Kidney glomerular epithelial cell (primary cell): ENCODE data around the gene MRPS5.
A peak's percentile ranks its signal among the peaks of the same experiment; 100 is the strongest.
"Not testable (repeated sequence)": the region's sequence is repeated elsewhere in the genome, so short reads cannot be mapped to it uniquely, and the experiment has no call there.

Experiments
- DNase-seq: peaks from one replicate; lab custom pipeline; 2025; lab: John Stamatoyannopoulos, UW

MRPS5 gene

DNA sequence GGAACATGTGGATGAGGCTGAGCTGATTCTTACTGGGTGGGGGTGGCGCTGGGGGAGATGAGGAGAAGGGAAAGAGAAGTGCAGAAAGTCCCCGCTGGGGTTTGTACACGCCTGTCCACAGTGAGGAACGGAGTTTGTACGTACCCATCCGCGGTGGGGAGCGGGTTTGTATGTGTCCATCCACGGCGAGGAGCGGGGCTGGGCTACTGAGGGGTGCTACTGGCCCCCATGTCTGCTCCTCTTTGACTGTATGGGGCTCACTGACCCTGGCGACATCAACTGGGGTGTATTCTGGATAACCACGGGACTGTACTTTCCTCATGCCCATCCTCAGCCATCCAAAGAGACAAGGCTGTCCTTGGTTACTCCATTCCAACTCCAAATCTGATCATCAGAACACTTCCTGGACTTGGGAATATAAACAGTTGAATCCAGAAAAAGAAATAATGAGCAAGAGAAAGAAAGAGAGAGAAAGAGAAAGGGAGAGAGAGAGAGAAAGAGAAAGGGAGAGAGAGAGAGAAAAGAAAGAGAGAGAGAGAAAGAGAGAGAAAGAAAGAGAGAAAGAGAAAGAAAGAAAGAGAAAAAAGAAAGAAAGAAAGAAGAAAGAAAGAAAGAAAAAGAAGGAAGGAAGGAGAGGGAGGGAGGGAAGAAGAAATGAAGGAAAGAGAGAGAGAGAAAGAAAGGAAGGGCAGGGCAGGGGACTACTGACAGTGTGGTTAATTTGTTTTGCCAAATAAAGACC, 75.1 kb downstream of the MRPS5 start:
- DNase-seq, result no peak

DNA sequence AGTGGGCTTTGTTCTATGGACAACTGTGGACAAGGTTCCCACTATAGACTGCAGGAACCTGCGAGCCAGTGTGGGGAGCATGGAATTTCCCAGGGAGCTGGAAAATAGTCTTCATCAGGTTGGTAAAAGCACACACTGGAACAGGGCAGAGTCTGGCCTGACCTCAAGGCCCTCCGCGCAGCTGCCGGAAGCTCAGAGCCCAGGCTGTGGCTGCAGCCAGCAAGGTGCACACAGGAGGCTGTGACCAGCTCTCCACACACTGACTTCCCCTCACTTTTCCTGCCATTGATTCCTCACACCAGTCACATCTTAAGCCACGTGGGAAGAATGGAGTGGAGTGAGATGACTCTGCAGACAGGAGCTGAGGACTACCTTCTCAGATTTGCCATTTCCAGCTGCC, 77.0 kb downstream of the MRPS5 start:
- no peak for DNase-seq

DNA sequence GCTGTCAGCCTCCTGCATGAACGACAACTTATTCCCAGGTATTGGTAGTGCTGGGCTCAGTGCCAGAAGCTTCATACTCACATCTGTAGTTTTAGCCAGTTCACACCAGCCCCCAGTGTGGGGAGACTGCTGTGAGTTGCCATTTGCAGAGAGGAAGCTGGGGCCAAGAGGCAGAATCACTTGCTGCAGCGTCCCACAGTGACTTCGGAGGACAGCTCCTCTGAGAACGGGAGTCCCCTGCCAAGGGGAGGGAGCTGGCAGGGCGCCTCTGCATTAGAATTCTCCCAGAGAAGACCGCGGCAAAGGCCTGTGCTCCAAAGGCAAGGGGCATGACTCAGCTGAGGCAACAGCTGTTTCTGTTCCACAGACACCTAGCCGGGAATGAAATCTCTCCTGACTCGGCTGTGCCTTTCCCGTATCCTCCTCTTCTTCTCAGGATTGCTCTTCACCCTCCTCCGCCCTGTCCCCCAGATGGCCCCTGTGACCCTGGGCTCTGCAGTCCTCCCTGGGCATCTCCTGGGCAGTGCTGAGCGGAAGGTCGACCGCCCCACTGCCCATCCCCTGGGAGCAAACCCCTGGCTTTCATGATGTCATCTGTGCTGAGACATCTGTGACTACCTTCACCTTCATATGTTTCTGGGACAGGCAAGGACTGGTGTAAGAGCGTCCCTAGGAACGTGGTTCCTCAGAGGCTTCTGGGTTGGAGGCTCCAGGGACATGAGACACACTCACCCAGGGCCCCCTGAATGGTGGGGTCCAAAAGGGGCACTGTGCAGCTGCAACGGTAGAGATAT, 78.1 kb downstream of the MRPS5 start:
- peak; percentile 76 for DNase-seq

DNA sequence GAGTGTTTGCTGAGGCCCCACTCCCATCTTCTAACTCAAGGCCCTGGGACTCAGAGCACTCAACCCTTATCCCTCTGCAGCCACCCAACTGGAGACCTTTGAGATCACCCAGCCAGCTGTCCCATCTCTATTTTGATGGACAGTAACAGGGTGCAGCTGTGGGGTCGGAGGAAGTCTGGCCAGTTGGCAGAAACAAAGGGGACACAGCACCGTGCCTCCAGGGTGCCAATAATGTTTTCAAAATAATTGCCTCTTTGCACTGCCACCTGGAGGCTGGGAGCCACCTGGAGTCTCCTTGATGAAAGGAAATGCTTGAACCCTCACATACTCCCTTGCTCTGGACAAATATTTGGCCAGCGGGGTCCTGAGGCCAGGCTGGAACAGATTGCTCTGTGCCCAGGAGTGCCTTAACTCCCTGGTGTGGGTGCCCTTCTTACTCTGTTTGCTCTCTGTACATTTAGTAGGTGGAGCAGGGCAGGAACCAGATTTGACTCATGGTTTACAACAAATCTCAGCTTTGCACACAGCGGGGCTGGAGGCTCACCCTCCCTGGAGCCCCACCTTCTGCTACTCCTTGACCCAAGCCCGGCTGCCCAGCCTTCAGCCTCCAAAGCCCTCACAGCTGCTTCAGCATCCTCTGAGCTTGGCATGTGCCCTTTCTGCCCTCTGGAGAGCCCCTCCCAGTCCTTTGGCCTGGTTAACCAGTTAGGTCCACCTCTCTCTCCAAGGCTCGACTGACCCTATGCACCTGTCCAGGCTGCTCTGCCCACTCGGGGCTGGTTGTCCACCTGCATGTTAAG, 78.9 kb downstream of the MRPS5 start:
- no peak for DNase-seq

DNA sequence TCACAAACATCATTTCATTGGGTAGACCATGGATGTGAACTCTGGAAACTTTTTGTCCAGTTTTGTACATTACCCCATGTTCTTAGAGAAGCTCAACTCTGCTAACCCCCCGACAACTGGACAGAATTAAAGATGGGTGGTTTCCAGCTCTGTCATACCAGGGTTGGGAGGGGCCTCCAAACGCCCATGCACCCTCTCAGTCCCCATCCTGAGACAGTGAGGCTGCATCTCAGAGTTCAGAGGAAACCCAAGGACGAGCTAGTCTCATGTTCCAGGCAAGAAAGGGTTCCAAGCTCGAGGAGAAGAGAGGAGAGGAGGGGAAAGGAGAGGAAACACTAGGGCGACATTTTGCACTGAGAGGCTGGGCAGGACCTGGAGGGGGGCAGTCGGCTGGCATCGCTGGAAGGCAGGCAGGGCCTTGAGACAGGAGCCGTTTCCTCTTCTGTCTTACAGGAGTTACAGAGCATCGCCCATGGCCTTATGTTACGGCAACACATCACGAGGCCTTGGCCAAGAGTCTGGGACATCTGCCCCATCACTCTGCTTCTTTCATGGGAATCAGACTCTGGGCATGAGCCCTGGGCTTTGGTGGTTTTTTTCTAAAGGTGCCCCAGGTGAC, 79.7 kb downstream of the MRPS5 start:
- no peak for DNase-seq

DNA sequence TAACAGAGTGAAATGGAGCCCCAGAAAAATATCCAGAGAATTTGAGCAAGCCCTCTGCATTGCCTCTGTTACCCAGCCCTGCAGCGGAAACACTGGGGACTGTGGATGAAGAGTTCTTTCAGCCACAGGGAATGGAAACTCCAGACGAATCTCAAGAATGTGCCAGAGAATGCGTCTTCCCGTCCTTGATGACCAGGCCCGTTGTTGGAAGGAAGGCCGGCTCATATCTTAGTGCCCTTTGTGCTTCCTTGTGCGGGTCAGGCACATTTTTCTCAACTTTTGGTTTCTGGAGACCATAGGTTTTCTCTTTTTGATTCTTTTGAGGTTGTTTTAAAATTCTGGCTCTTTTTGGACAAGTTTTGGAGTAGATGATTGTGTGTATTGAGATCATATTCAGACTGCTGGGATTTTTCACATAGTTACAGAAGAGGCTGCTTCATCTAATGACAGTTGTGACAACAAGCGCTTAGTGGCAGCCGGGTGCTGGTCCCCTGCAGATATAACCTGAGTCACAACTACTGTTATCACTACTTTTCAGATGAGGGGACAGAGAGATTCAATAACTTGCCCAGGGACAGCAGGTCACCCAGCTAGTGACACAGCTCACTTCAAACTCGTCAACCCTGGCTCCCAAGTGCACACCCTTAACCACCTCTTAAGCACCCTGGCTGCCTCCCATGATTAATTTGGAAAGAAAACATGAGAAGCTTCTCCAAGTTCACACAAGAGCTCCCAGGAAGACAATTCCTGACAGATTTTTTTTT, 80.4 kb downstream of the MRPS5 start:
- DNase-seq, result no peak

DNA sequence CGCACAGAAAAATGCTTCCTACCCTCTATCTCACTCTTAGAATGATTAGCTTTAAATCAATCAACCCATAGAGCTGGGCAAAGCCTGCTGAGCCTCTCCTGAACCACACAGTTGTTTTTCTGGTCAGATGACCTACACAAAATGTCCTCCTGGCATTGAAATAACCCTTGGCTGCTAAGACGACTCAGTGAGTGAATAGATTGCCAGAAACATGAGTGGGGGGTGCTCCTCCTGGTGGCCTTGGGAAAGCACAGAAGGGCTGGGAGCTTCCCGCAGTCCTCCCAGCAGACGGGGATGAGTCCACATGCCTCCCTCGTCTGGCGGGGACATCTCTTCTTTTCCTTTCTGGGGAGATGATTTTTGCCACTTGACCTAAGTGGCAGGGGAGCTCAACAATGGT, 81.2 kb downstream of the MRPS5 start:
- no peak for DNase-seq

DNA sequence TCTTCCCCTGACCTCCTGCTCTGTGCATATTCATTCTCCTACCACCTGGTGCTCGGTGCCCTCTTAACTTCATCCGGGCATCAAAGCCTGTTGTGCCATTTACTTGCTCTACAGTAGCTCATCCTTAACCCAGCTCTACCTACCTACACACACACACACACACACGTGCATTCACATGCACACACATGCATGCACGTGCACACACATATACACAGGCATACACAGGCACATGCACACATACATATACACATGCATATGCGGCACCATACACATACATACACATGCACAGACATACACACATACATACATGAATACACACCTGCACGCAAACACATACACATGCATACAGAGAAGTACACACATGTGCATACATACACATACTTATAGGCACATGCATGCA, 81.6 kb downstream of the MRPS5 start:
- DNase-seq, result no peak

DNA sequence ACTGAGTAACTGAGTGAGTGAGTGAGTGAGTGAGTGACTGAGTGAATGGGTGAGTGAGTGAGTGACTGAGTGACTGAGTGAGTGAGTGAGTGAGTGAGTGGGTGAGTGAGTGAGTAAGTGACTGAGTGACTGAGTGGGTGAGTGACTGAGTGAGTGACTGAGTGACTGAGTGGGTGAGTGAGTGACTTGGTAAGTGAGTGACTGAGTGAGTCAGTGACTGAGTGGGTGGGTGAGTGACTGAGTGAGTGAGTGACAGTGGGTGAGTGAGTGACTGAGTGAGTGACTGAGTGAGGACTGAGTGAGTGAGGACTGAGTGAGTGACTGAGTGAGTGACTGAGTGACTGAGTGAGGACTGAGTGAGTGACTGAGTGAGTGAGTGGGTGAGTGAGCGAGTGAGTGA, 82.2 kb downstream of the MRPS5 start:
- DNase-seq, result no peak

DNA sequence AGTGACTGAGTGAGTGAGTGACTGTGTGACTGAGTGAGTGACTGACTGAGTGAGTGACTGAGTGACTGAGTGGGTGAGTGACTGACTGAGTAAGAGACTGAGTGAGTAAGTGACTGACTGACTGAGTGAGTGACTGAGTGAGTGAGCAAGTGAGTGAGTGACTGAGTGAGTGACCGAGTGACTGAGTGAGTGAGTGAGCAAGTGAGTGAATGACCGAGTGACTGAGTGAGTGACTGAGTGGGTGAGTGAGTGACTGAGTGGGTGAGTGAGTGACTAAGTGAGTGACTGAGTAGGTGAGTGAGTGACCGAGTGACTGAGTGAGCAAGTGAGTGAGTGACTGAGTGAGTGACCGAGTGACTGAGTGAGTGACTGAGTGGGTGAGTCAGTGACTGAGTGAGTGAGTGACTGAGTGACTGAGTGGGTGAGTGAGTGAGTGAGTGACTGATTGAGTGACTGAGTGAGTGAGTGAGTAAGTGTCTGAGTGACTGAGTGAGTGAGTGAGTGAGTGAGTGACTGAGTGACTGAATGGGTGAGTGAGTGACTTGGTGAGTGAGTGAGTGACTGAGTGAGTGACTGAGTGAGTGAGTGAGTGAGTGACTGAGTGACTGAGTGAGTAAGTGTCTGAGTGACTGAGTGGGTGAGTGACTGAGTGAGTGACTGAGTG, 82.8 kb downstream of the MRPS5 start:
- no peak for DNase-seq

DNA sequence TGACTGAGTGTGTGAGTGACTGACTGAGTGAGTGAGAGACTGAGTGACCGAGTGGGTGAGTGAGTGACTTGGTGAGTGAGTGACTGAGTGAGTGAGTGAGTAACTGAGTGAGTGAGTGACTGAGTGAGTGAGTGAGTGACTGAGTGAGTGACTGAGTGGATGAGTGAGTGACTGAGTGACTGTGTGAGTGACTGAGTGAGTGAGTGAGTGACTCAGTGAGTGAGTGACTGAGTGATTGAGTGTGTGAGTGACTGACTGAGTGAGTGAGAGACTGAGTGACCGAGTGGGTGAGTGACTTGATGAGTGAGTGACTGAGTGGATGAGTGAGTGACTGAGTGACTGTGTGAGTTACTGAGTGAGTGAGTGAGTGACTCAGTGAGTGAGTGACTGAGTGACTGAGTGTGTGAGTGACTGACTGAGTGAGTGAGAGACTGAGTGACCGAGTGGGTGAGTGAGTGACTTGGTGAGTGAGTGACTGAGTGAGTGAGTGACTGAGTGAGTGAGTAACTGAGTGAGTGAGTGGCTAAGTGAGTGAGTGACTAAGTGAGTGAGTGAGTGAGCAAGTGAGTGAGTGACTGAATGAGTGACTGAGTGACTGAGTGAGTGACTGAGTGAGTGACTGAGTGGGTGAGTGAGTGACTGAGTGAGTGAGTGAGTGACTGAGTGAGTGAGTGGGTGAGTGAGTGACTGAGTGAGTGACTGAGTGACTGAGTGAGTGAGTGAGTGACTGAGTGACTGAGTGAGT, 83.6 kb downstream of the MRPS5 start:
- DNase-seq, result not testable (repeated sequence)

DNA sequence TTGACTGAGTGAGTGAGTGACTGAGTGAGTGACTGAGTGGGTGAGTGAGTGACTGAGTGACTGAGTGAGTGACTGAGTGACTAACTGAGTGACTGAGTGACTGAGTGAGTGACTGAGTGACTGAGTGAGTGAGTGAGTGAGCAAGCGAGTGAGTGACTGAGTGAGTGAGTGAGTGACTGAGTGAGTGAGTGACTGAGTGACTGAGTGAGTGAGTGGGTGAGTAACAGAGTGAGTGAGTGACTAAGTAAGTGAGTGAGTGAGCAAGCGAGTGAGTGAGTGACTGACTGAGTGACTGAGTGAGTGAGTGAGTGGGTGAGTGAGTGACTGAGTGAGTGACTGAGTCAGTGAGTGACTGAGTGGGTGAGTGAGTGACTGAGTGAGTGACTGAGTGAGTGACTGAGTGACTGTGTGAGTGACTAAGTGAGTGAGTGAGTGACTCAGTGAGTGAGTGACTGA, 84.2 kb downstream of the MRPS5 start:
- DNase-seq, result no peak

DNA sequence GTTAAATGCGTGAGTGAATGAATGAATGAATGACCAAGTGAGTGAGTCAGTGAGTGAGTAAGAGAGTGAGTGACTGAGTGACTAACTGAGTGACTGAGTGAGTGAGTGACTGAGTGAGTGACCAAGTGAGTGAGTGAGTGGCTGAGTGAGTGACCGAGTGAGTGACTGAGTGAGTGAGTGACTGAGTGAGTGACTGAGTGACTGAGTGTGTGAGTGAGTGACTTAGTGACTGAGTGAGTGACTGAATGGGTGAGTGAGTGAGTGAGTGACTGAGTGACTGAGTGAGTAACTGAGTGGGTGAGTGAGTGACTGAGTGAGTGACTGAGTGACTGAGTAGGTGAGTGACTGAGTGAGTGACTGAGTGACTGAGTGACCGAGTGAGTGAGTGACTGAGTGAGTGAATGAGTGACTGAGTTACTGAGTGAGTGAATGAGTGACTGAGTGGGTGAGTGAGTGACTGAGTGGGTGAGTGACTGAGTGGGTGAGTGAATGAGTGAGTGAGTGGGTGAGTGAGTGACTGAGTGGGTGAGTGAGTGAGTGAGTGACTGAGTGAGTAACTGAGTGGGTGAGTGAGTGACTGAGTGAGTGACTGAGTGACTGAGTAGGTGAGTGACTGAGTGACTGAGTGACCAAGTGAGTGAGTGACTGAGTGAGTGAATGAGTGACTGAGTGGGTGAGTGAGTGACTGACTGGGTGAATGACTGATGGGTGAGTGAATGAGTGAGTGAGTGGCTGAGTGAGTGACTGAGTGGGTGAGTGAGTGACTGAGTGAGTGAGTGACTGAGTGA, 84.8 kb downstream of the MRPS5 start:
- DNase-seq, result no peak
